Activated CD4-positive, alpha-beta T cell treated with anti-CD3 and anti-CD28 coated beads, Interleukin-2, amount 10 ng/mL, durations not matched to agents 24 days and 14 days (primary cell): ENCODE data around the gene MALRD1. TPM values are rescaled to one million over a fixed set of nuclear protein-coding genes. Genes with fewer than 3 reads are reported as not detected.

Experiments used
- DNase-seq: peaks from one replicate; pipeline ENCODE4 v3.0.0; 2022
- H3K27ac Mint-ChIP-seq: one replicate; pipeline ENCODE4 v1.8.0; 2022; ENCODE audit warnings: mild to moderate bottlenecking, mixed read lengths
- H3K27me3 Mint-ChIP-seq: one replicate; pipeline ENCODE4 v1.8.0; 2022; ENCODE audit warnings: mixed read lengths
- H3K36me3 Mint-ChIP-seq: one replicate; pipeline ENCODE4 v1.8.0; 2022; ENCODE audit warnings: low read depth, mild to moderate bottlenecking, mixed read lengths
- H3K4me1 Mint-ChIP-seq: one replicate; pipeline ENCODE4 v1.8.0; 2021; ENCODE audit warnings: mixed read lengths
- H3K4me3 Mint-ChIP-seq: one replicate; pipeline ENCODE4 v1.8.0; 2022; ENCODE audit warnings: mild to moderate bottlenecking, moderate library complexity, mixed read lengths
- H3K9me3 Mint-ChIP-seq: one replicate; pipeline ENCODE4 v1.8.0; 2021; ENCODE audit warnings: mixed read lengths
- intact Hi-C: fragments of 100-400 bp; cut with micrococcal nuclease; formaldehyde crosslinking; loops from one replicate; pipeline ENCODE4 v1.15.1; 2023
- total RNA-seq: library from RNA; stranded (reverse); gene quantifications from 2 replicates; pipeline ENCODE4 v1.2.3, GENCODE V29; 2022

Gene MALRD1
- total RNA-seq, 1 donor from 2014 or later = not detected

GRCh38 chr10:19518632-19519031 lies 470.0 kb downstream of the MALRD1 start:
- H3K4me1 Mint-ChIP-seq = no peaks in the 10 kb centered on the region
- H3K27ac Mint-ChIP-seq = no peak overlapping the region
- H3K4me3 Mint-ChIP-seq = no peak overlapping the region
- H3K27me3 Mint-ChIP-seq = no peaks in the 10 kb centered on the region
- no peaks in the 10 kb centered on the region for H3K36me3 Mint-ChIP-seq
- intact Hi-C loops = no loop called here
- DNase-seq = no peak
- H3K9me3 Mint-ChIP-seq = peaks cover 6% of the 10 kb centered on the region

- Mint-ChIP-seq H3K36me3 (no peaks in the 10 kb centered on the region), H3K4me3 (no peak overlapping the region), H3K9me3 (no peaks in the 10 kb centered on the region)
Observed at GRCh38 chr10:19531324-19531723, 482.7 kb downstream of the MALRD1 start.

GRCh38 chr10:19532411-19532810 lies 483.8 kb downstream of the MALRD1 start:
- no peak overlapping the region for H3K4me3 Mint-ChIP-seq
- DNase-seq = no peak
- H3K27me3 Mint-ChIP-seq = no peaks in the 10 kb centered on the region
- no peak overlapping the region for H3K27ac Mint-ChIP-seq
- no peaks in the 10 kb centered on the region for H3K4me1 Mint-ChIP-seq
- no peaks in the 10 kb centered on the region for H3K36me3 Mint-ChIP-seq
- no peaks in the 10 kb centered on the region for H3K9me3 Mint-ChIP-seq
- intact Hi-C loops = no loop called here

More at GRCh38 chr10:19531324-19531723, 482.7 kb downstream of the MALRD1 start:
- no peak for DNase-seq
- intact Hi-C loops = no loop called here
- Mint-ChIP-seq H3K27ac (no peak overlapping the region), H3K4me1 (no peaks in the 10 kb centered on the region), H3K27me3 (no peaks in the 10 kb centered on the region)

- intact Hi-C loops = no loop called here
- no peaks in the 10 kb centered on the region for H3K36me3 Mint-ChIP-seq
- H3K4me1 Mint-ChIP-seq = no peaks in the 10 kb centered on the region
- DNase-seq = no peak
- no peaks in the 10 kb centered on the region for H3K9me3 Mint-ChIP-seq
- no peak overlapping the region for H3K27ac Mint-ChIP-seq
- H3K4me3 Mint-ChIP-seq = no peak overlapping the region
- H3K27me3 Mint-ChIP-seq = no peaks in the 10 kb centered on the region
Observed at GRCh38 chr10:19541299-19541698, 492.7 kb downstream of the MALRD1 start.

GRCh38 chr10:19546224-19546623 lies 497.6 kb downstream of the MALRD1 start:
- H3K4me1 Mint-ChIP-seq = no peaks in the 10 kb centered on the region
- H3K9me3 Mint-ChIP-seq = peaks cover 4% of the 10 kb centered on the region
- DNase-seq = no peak
- no peak overlapping the region for H3K27ac Mint-ChIP-seq
- no peaks in the 10 kb centered on the region for H3K36me3 Mint-ChIP-seq
- H3K4me3 Mint-ChIP-seq = no peak overlapping the region
- intact Hi-C loops = no loop called here
- H3K27me3 Mint-ChIP-seq = no peaks in the 10 kb centered on the region

GRCh38 chr10:19549503-19549902 lies 500.9 kb downstream of the MALRD1 start:
- H3K27me3 Mint-ChIP-seq = no peaks in the 10 kb centered on the region
- H3K4me1 Mint-ChIP-seq = no peaks in the 10 kb centered on the region
- intact Hi-C loops = no loop called here
- H3K4me3 Mint-ChIP-seq = no peak overlapping the region
- no peak for DNase-seq
- peaks cover 4% of the 10 kb centered on the region for H3K9me3 Mint-ChIP-seq
- H3K27ac Mint-ChIP-seq = no peak overlapping the region
- H3K36me3 Mint-ChIP-seq = no peaks in the 10 kb centered on the region

GRCh38 chr10:19556666-19557065 lies 508.1 kb downstream of the MALRD1 start:
- no peaks in the 10 kb centered on the region for H3K4me1 Mint-ChIP-seq
- H3K9me3 Mint-ChIP-seq = peaks cover 3% of the 10 kb centered on the region
- H3K36me3 Mint-ChIP-seq = no peaks in the 10 kb centered on the region
- H3K27ac Mint-ChIP-seq = no peak overlapping the region
- no peak overlapping the region for H3K4me3 Mint-ChIP-seq
- DNase-seq = no peak
- no peaks in the 10 kb centered on the region for H3K27me3 Mint-ChIP-seq
- intact Hi-C loops = no loop called here

- no peaks in the 10 kb centered on the region for H3K27me3 Mint-ChIP-seq
- H3K36me3 Mint-ChIP-seq = no peaks in the 10 kb centered on the region
- no peak for DNase-seq
- no peak overlapping the region for H3K27ac Mint-ChIP-seq
- no peak overlapping the region for H3K4me3 Mint-ChIP-seq
- H3K9me3 Mint-ChIP-seq = peaks cover 3% of the 10 kb centered on the region
- H3K4me1 Mint-ChIP-seq = no peaks in the 10 kb centered on the region
- intact Hi-C loops = no loop called here
Observed at GRCh38 chr10:19561181-19561580, 512.6 kb downstream of the MALRD1 start.

GRCh38 chr10:19563388-19564141 lies 515.0 kb downstream of the MALRD1 start:
- Mint-ChIP-seq H3K4me1 (no peaks in the 10 kb centered on the region), H3K27me3 (no peaks in the 10 kb centered on the region), H3K27ac (no peak overlapping the region), H3K9me3 (peaks cover 3% of the 10 kb centered on the region), H3K36me3 (no peaks in the 10 kb centered on the region), H3K4me3 (no peak overlapping the region)
- intact Hi-C loops = no loop called here
- no peak for DNase-seq

GRCh38 chr10:19570120-19570519 lies 521.5 kb downstream of the MALRD1 start:
- Mint-ChIP-seq H3K27ac (no peak overlapping the region), H3K36me3 (no peaks in the 10 kb centered on the region), H3K27me3 (no peaks in the 10 kb centered on the region), H3K4me3 (no peak overlapping the region), H3K9me3 (no peaks in the 10 kb centered on the region), H3K4me1 (no peaks in the 10 kb centered on the region)
- intact Hi-C loops = no loop called here
- no peak for DNase-seq

GRCh38 chr10:19570991-19571390 lies 522.4 kb downstream of the MALRD1 start:
- Mint-ChIP-seq H3K4me3 (no peak overlapping the region), H3K36me3 (no peaks in the 10 kb centered on the region), H3K4me1 (no peaks in the 10 kb centered on the region), H3K27me3 (no peaks in the 10 kb centered on the region), H3K9me3 (no peaks in the 10 kb centered on the region), H3K27ac (no peak overlapping the region)
- DNase-seq = no peak
- intact Hi-C loops = no loop called here

GRCh38 chr10:19572056-19572455 lies 523.5 kb downstream of the MALRD1 start:
- no peak overlapping the region for H3K27ac Mint-ChIP-seq
- H3K4me1 Mint-ChIP-seq = no peaks in the 10 kb centered on the region
- H3K36me3 Mint-ChIP-seq = no peaks in the 10 kb centered on the region
- DNase-seq = no peak
- H3K9me3 Mint-ChIP-seq = no peaks in the 10 kb centered on the region
- no peak overlapping the region for H3K4me3 Mint-ChIP-seq
- intact Hi-C loops = no loop called here
- no peaks in the 10 kb centered on the region for H3K27me3 Mint-ChIP-seq

- no peak overlapping the region for H3K27ac Mint-ChIP-seq
- intact Hi-C loops = no loop called here
- peaks cover 3% of the 10 kb centered on the region for H3K9me3 Mint-ChIP-seq
- H3K4me1 Mint-ChIP-seq = no peaks in the 10 kb centered on the region
- H3K27me3 Mint-ChIP-seq = no peaks in the 10 kb centered on the region
- no peak overlapping the region for H3K4me3 Mint-ChIP-seq
- DNase-seq = no peak
- H3K36me3 Mint-ChIP-seq = no peaks in the 10 kb centered on the region
Observed at GRCh38 chr10:19576576-19576975, 528.0 kb downstream of the MALRD1 start.

GRCh38 chr10:19577381-19577780 lies 528.8 kb downstream of the MALRD1 start:
- H3K4me3 Mint-ChIP-seq = no peak overlapping the region
- peaks cover 3% of the 10 kb centered on the region for H3K9me3 Mint-ChIP-seq
- H3K4me1 Mint-ChIP-seq = no peaks in the 10 kb centered on the region
- H3K36me3 Mint-ChIP-seq = no peaks in the 10 kb centered on the region
- H3K27ac Mint-ChIP-seq = no peak overlapping the region
- intact Hi-C loops = no loop called here
- no peak for DNase-seq
- no peaks in the 10 kb centered on the region for H3K27me3 Mint-ChIP-seq

GRCh38 chr10:19577807-19578206 lies 529.2 kb downstream of the MALRD1 start:
- H3K27me3 Mint-ChIP-seq = no peaks in the 10 kb centered on the region
- H3K36me3 Mint-ChIP-seq = no peaks in the 10 kb centered on the region
- H3K4me1 Mint-ChIP-seq = no peaks in the 10 kb centered on the region
- no peak overlapping the region for H3K4me3 Mint-ChIP-seq
- no peak for DNase-seq
- H3K27ac Mint-ChIP-seq = no peak overlapping the region
- intact Hi-C loops = no loop called here
- H3K9me3 Mint-ChIP-seq = peaks cover 3% of the 10 kb centered on the region
